Liver (tissue), 3 donors: Measurements from ENCODE around the gene PARD6B.

Source experiments
- ATF3 ChIP-seq: IDR thresholded peaks from 2 replicates; pipeline ENCODE4 v1.6.1; 2016; ENCODE audit warnings: antibody characterized with exemption
- CTCF ChIP-seq: fragments of 150-350 bp; IDR thresholded peaks from 2 replicates; pipeline ENCODE4 v1.5.1; 2017; ENCODE audit warnings: improper control_type of control experiment, low read depth, low read length; ENCODE audit not compliant: missing input control
- FOXA1 ChIP-seq: IDR thresholded peaks from 2 replicates; pipeline ENCODE4 v1.6.1; 2016; ENCODE audit warnings: antibody characterized with exemption
- GABPA ChIP-seq, 2 donors: IDR thresholded peaks in 1 of 2; conservative IDR thresholded peaks in 1 of 2; 2 replicates each; pipeline ENCODE4 v1.6.1; 2016; ENCODE audit warnings: antibody characterized with exemption in 2 of 2, mild to moderate bottlenecking in 1 of 2, moderate library complexity in 1 of 2
- JUND ChIP-seq, 2 donors: IDR thresholded peaks; 2 replicates each; pipeline ENCODE4 v1.6.1; 2016; ENCODE audit warnings: antibody characterized with exemption in 2 of 2
- MAX ChIP-seq: IDR thresholded peaks from 2 replicates; pipeline ENCODE4 v1.6.1; 2016; ENCODE audit warnings: antibody characterized with exemption
- RXRA ChIP-seq, 2 donors: IDR thresholded peaks; 2 replicates each; pipeline ENCODE4 v1.6.1; 2017 to 2018; ENCODE audit warnings: antibody characterized with exemption in 2 of 2, mild to moderate bottlenecking in 1 of 2
- YY1 ChIP-seq: IDR thresholded peaks from 2 replicates; pipeline ENCODE4 v1.6.1; 2016; ENCODE audit warnings: antibody characterized with exemption, mild to moderate bottlenecking
- ZBTB33 ChIP-seq: IDR thresholded peaks from 2 replicates; pipeline ENCODE4 v1.6.1; 2016; ENCODE audit warnings: antibody characterized with exemption
- donor health status: healthy.
- donor health status: healthy.

GRCh38 chr20:50792708-50793574 lies 61.6 kb downstream of the PARD6B start:
- TF ChIP-seq RXRA (IDR thresholded peaks at IDR 0.05) (no peak), CTCF (no peak), YY1 (no peak), MAX (no peak), JUND (IDR thresholded peaks at IDR 0.05) (no peak), ZBTB33 (no peak), FOXA1 (no peak), GABPA (IDR thresholded peaks at IDR 0.05 in 1 of 2, conservative IDR thresholded peaks at IDR 0.05 in 1 of 2) (no peak), ATF3 (no peak)
